ENCODE results near the gene DUSP2. TPM values are rescaled to one million over a fixed set of nuclear protein-coding genes. Genes with fewer than 3 reads are reported as not detected.

The DUSP2 gene
- total and polyA plus RNA-seq, 10 of the 15 experiments (the other 5 are each of a cell fraction or from before 2014, with no cell fraction given), result 9.7 to 212 (median 57.2) TPM

- H3K4me3 ChIP-seq, result no peak overlapping the region
- no peak overlapping the region for H3K4me2 ChIP-seq (ENCODE audit: control insufficient read depth, insufficient read depth)
- no peak overlapping the region for H3K27ac ChIP-seq (ENCODE audit: control insufficient read depth, insufficient read depth)
- no peaks in the 10 kb centered on the region for H3K4me1 ChIP-seq (ENCODE audit: control insufficient read depth, insufficient read depth, low read length)
- DNase-seq (ENCODE audit: low read depth, low spot score) (no peak), ATAC-seq (no peak), FAIRE-seq (no peak)
- no TSS peak for BruUV-seq (replicated peaks)
- H3K9ac ChIP-seq (ENCODE audit: control insufficient read depth, insufficient read depth, low read length), result no peak overlapping the region
- TF ChIP-seq POLR2AphosphoS2 (IDR thresholded peaks at IDR 0.05; ENCODE audit: low read depth, low read length), result no peak
- TF ChIP-seq SP1 (IDR thresholded peaks at IDR 0.05; ENCODE audit: low read depth, low read length), result no peak
- no peak for TF ChIP-seq SUPT20H (IDR thresholded peaks at IDR 0.05; ENCODE audit: borderline replicate concordance, control insufficient read depth, low read depth, low read length)
- no peak for TF ChIP-seq REST (IDR thresholded peaks at IDR 0.05; ENCODE audit: low read depth, low read length)
- no peak for TF ChIP-seq NFYA (IDR thresholded peaks at IDR 0.05; ENCODE audit: borderline replicate concordance, low read depth, low read length)
- TF ChIP-seq ATF7 (IDR thresholded peaks at IDR 0.05; ENCODE audit: low read depth), result no peak
- H3K9me3 ChIP-seq (replicated peaks; ENCODE audit: control insufficient read depth, insufficient read depth, low read length), result peaks cover 4% of the 10 kb centered on the region; the same call in 2 of the 3 replicates
- SMC1A ChIA-PET (ENCODE audit: uncharacterized antibody, unreplicated experiment), result no interaction called here
- 17% methylated on average over 5 of the region's 6 CpGs for WGBS (ENCODE audit: insufficient coverage, insufficient replicate concordance, low lambda C conversion rate, missing lambda C conversion rate)
- intact Hi-C loops (cut with micrococcal nuclease; ENCODE audit: unreplicated experiment) (no loop called here), in situ Hi-C loops (cut with MboI) (no loop called here)
- H3K79me2 ChIP-seq (ENCODE audit: control insufficient read depth, insufficient read depth, low read length), result no peaks in the 10 kb centered on the region
- H3K36me3 ChIP-seq (ENCODE audit: control insufficient read depth in 2 of 2, insufficient read depth in 2 of 2, low read length in 1 of 2), result no peaks in the 10 kb centered on the region
- POLR2A ChIA-PET, result no interaction called here
- CTCF ChIA-PET, result no interaction called here
- RAD21 ChIA-PET (ENCODE audit: unreplicated experiment), result no interaction called here
- no peak overlapping the region for H2AFZ ChIP-seq (ENCODE audit: control insufficient read depth, low read depth, low read length)
- no peaks in the 10 kb centered on the region for H3K27me3 ChIP-seq (replicated peaks in 1 of 2; ENCODE audit: control insufficient read depth in 2 of 2, insufficient read depth in 2 of 2, low read length in 1 of 2)
- no peaks in the 10 kb centered on the region for H4K20me1 ChIP-seq (ENCODE audit: control insufficient read depth, insufficient read depth)
Measured at GRCh38 chr2:96103761-96104486, 41.3 kb downstream of the DUSP2 start.

All from GM12878 (cell line).